PC-9 (cell line): ENCODE measurements around the gene ATP1B3.

Experiments used
- CTCF ChIP-seq: fragments of 200-600 bp; sonication (generic); conservative IDR thresholded peaks from 2 replicates; pipeline ENCODE4 v1.6.1; 2017; ENCODE audit warnings: mixed run types, antibody characterized with exemption, mild to moderate bottlenecking, moderate library complexity
- EZH2 ChIP-seq: fragments of 200-600 bp; sonication (generic); IDR thresholded peaks from 2 replicates; pipeline ENCODE4 v1.8.0; 2017; ENCODE audit warnings: antibody characterized with exemption, low read depth

GRCh38 chr3:141895731-141896130 lies 19.3 kb downstream of the ATP1B3 start:
- TF ChIP-seq CTCF: no peak
- TF ChIP-seq EZH2: no peak
